HG03175 (cell line): ENCODE data around the gene NONO.
A peak's percentile ranks its signal among the peaks of the same experiment; 100 is the strongest.
"Not testable (repeated sequence)": the region's sequence is repeated elsewhere in the genome, so short reads cannot be mapped to it uniquely, and the experiment has no call there.

Experiments
- ATAC-seq: cut with Tn5 transposase; IDR thresholded peaks from one replicate; pipeline ENCODE4 v1.9.1; 2021; ENCODE audit warnings: mild to moderate bottlenecking, moderate library complexity; ENCODE audit not compliant: unreplicated experiment

Gene NONO

GRCh38 chrX:71283403-71284143, at the start of gene NONO:
Gene NONO, plus strand, starts transcription at chrX:71283635. Its CDS starts 7,003 bp downstream, at chrX:71290638.
- peak; percentile 85 for ATAC-seq

- no peak for ATAC-seq
These were observed 48.0 kb upstream of the NONO start for GRCh38 chrX:71235482-71235881.

- no peak for ATAC-seq
These were observed 46.6 kb upstream of the NONO start for GRCh38 chrX:71236836-71237235.

GRCh38 chrX:71239781-71240180, 43.7 kb upstream of the NONO start:
- no peak for ATAC-seq

GRCh38 chrX:71241301-71241700, 42.1 kb upstream of the NONO start:
- ATAC-seq = no peak

- ATAC-seq = no peak
These were observed 38.9 kb upstream of the NONO start for GRCh38 chrX:71244359-71245128.

GRCh38 chrX:71245159-71245558, 38.3 kb upstream of the NONO start:
- no peak for ATAC-seq

- ATAC-seq = no peak
These were observed 32.6 kb upstream of the NONO start for GRCh38 chrX:71250841-71251240.

- ATAC-seq = no peak
These were observed 31.9 kb upstream of the NONO start for GRCh38 chrX:71251466-71251973.

GRCh38 chrX:71252221-71252620, 31.2 kb upstream of the NONO start:
- ATAC-seq = no peak

- ATAC-seq = no peak
These were observed 30.0 kb upstream of the NONO start for GRCh38 chrX:71253253-71254091.

- ATAC-seq = peak; percentile 93
These were observed 29.1 kb upstream of the NONO start, which contains the start of gene ZMYM3 for GRCh38 chrX:71254092-71254963. Gene ZMYM3, minus strand, starts transcription at chrX:71254140. Its CDS starts 885 bp downstream, at chrX:71253255.

GRCh38 chrX:71256051-71256450, 27.4 kb upstream of the NONO start:
- ATAC-seq = no peak

- no peak for ATAC-seq
These were observed 26.6 kb upstream of the NONO start for GRCh38 chrX:71256856-71257255.

GRCh38 chrX:71268624-71269023, 14.8 kb upstream of the NONO start:
- ATAC-seq = not testable (repeated sequence)

GRCh38 chrX:71269801-71270395, 13.5 kb upstream of the NONO start:
- ATAC-seq = no peak

GRCh38 chrX:71272313-71272712, 11.1 kb upstream of the NONO start:
- ATAC-seq = not testable (repeated sequence)

- not testable (repeated sequence) for ATAC-seq
These were observed 2.1 kb upstream of the NONO start for GRCh38 chrX:71281300-71281699.

GRCh38 chrX:71282514-71283402, 677 bp upstream of the NONO start:
- ATAC-seq = peak; percentile 24
